Breast epithelium (tissue), 4 donors: ENCODE measurements around the gene CCDC78. TPM values are rescaled to one million over a fixed set of nuclear protein-coding genes. Genes with fewer than 3 reads are reported as not detected.

Experiments used
- DNase-seq, 2 donors: peaks; one replicate each; pipeline ENCODE4 v3.0.0-alpha.2; 2019; ENCODE audit warnings: low spot score in 2 of 2
- H3K27ac ChIP-seq, 2 donors: fragments of 200-600 bp; sonication (generic) in 1 of 2; one replicate each; pipeline ENCODE4 v1.5.1; 2016 to 2019; ENCODE audit warnings: mild to moderate bottlenecking in 1 of 2
- H3K27me3 ChIP-seq, 2 donors: fragments of 200-600 bp; sonication (generic) in 1 of 2; one replicate each; pipeline versions ENCODE4 v1.5.1 to v1.6.0; 2017 to 2019; ENCODE audit warnings: control low read depth in 1 of 2, mild to moderate bottlenecking in 1 of 2
- H3K36me3 ChIP-seq: fragments of 200-600 bp; one replicate; pipeline ENCODE4 v1.5.1; 2019
- H3K4me1 ChIP-seq, 2 donors: fragments of 200-600 bp; sonication (generic); one replicate each; pipeline ENCODE4 v1.5.1; 2016 to 2019; ENCODE audit warnings: control low read depth in 1 of 2
- H3K4me3 ChIP-seq, 3 donors: fragments of 200-600 bp; sonication (generic); 1 replicate in 2 of 3; 2 replicates in 1 of 3; pipeline ENCODE4 v1.5.1; 2016 to 2019; ENCODE audit warnings: mild to moderate bottlenecking in 3 of 3, moderate library complexity in 2 of 3
- H3K9me3 ChIP-seq, 2 donors: fragments of 200-600 bp; sonication (generic) in 1 of 2; one replicate each; pipeline ENCODE4 v1.5.1; 2016 to 2019; ENCODE audit warnings: control low read depth in 1 of 2
- CTCF ChIP-seq, 3 donors: fragments of 450-650 bp; IDR thresholded peaks; one replicate each; pipeline ENCODE4 v1.5.1; 2016 to 2017; ENCODE audit warnings: antibody characterized with exemption in 3 of 3, mild to moderate bottlenecking in 3 of 3, moderate library complexity in 3 of 3
- POLR2A ChIP-seq: fragments of 450-650 bp; IDR thresholded peaks from one replicate; pipeline ENCODE4 v1.6.1; 2016; ENCODE audit warnings: antibody characterized with exemption, mild to moderate bottlenecking, moderate library complexity
- POLR2AphosphoS5 ChIP-seq, 3 donors: sonication (generic); formaldehyde crosslinking; IDR thresholded peaks; one replicate each; pipeline ENCODE4 v1.6.1; 2017; ENCODE audit warnings: antibody characterized with exemption in 3 of 3
- intact Hi-C: fragments of 100-400 bp; cut with DNase I; formaldehyde crosslinking; loops from one replicate; pipeline ENCODE4 v1.15.1; 2023; ENCODE audit warnings: low total_unique reads
- total RNA-seq, 3 donors: library from RNA; depleted of rRNA; stranded (reverse); fragments of >200 nt; gene quantifications; one replicate each; pipeline ENCODE4 v1.1.0, GENCODE V29; 2016

Gene CCDC78
- total RNA-seq, 3 donors from 2014 or later = 0.48 to 2.9 (median 2.6) TPM

DNA sequence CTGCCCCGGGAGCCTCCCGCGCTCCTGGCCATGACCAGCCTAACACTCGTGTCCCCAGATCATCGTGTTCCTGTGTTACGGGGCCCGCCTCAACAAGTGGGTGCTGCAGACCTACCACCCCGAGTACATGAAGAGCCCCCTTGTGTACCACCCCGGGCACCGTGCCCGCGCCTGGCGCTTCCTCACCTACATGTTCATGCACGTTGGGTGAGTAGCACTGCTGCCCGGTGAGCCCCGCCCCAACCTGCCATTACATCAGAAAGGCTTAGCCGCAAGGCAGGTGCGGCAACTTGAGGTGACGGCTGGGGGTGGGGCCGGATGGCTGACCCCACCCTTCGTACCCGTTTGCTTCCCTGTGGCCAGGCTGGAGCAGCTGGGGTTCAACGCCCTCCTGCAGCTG, 49.3 kb downstream of the CCDC78 start:
- DNase-seq = peak in 1 of 2 donors; percentile 74
- Histone ChIP-seq H3K9me3 (no peaks in the 10 kb centered on the region), H3K36me3 (peaks cover 6% of the 10 kb centered on the region), H3K27ac (no peak overlapping the region), H3K27me3 (no peaks in the 10 kb centered on the region), H3K4me1 (peaks cover 9 to 20% of the 10 kb centered on the region in 2 donors), H3K4me3 (peak overlapping the region in 2 of 3 donors; percentile 15 to 39)
- intact Hi-C loops = no loop called here
- TF ChIP-seq CTCF (IDR thresholded peaks at IDR 0.05) (no peak), POLR2A (no peak), POLR2AphosphoS5 (IDR thresholded peaks at IDR 0.05) (no peak)

GRCh38 chr16:676565-676902, 49.7 kb downstream of the CCDC78 start:
- H3K27ac ChIP-seq = no peak overlapping the region
- peaks cover 7 to 16% of the 10 kb centered on the region in 2 donors for H3K4me1 ChIP-seq
- intact Hi-C loops = no loop called here
- H3K9me3 ChIP-seq = no peaks in the 10 kb centered on the region
- peak overlapping the region in 1 of 3 donors; percentile 39 for H3K4me3 ChIP-seq
- no peak for DNase-seq
- TF ChIP-seq POLR2AphosphoS5 (IDR thresholded peaks at IDR 0.05) (no peak), POLR2A (no peak), CTCF (IDR thresholded peaks at IDR 0.05) (no peak)
- H3K36me3 ChIP-seq = peaks cover 6% of the 10 kb centered on the region
- no peaks in the 10 kb centered on the region for H3K27me3 ChIP-seq

DNA sequence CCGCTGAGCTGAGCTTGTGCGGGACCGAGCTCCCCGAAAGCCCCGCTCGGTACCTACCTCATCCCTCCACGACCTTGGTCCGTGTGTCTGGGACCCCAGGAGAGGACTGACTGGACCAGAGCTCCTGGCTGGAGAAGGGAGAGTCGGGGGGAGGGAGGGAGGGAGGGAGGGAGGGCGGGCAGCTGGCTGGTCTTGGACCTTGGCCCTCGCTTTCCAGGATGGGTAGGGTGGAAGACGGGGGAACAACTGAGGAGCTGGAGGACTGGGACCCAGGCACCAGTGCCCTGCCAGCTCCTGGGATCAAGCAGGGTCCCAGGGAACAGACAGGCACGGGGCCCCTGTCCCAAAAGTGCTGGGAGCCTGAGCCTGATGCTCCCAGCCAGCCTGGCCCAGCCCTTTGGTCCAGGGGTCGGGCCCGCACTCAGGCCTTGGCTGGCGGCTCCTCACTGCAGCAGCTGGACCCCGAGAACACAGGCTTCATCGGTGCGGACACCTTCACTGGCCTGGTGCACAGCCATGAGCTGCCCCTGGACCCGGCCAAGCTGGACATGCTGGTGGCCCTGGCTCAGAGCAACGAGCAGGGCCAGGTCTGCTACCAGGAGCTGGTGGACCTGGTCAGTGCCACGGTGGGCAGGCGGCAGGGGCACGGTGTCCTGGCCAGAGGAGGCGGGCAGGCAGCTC, 50.2 kb downstream of the CCDC78 start:
- Histone ChIP-seq H3K4me3 (peak overlapping the region; percentile 25 to 67 (median 33)), H3K36me3 (peaks cover 6% of the 10 kb centered on the region), H3K27me3 (no peaks in the 10 kb centered on the region), H3K4me1 (peaks cover 2 to 11% of the 10 kb centered on the region in 2 donors), H3K9me3 (no peaks in the 10 kb centered on the region), H3K27ac (peak overlapping the region in 1 of 2 donors; percentile 7)
- intact Hi-C loops = no loop called here
- TF ChIP-seq CTCF (IDR thresholded peaks at IDR 0.05) (no peak), POLR2AphosphoS5 (IDR thresholded peaks at IDR 0.05) (no peak), POLR2A (no peak)
- DNase-seq = no peak

GRCh38 chr16:674968-675883, 51.0 kb downstream of the CCDC78 start, which contains the start of gene RHBDL1:
TSS of gene RHBDL1 (plus strand) at chr16:675671. CDS start at chr16:675791, 120 bp downstream.
- TF ChIP-seq POLR2AphosphoS5 (IDR thresholded peaks at IDR 0.05) = no peak
- TF ChIP-seq CTCF (IDR thresholded peaks at IDR 0.05) = no peak
- TF ChIP-seq POLR2A = no peak
- H3K4me1 ChIP-seq = peaks cover 0 to 9% of the 10 kb centered on the region in 2 donors
- H3K4me3 ChIP-seq = peak within 1 kb of the TSS; percentile 25 to 67 (median 33)
- peak within 1 kb of the TSS in 1 of 2 donors; percentile 7 for H3K27ac ChIP-seq
- H3K27me3 ChIP-seq = no peaks in the 10 kb centered on the region
- no peak for DNase-seq
- intact Hi-C loops = no loop called here
- peaks cover 7% of the 10 kb centered on the region for H3K36me3 ChIP-seq
- no peaks in the 10 kb centered on the region for H3K9me3 ChIP-seq
